Skeletal muscle satellite cell (primary cell): Measurements from ENCODE around the gene PPP1R2.
A peak's percentile ranks its signal among the peaks of the same experiment; 100 is the strongest.

Experiments
- H3K27me3 ChIP-seq: 2 replicates; pipeline ENCODE4 v1.7.0; 2013; ENCODE audit warnings: low read length; ENCODE audit not compliant: control insufficient read depth, insufficient read depth
- H3K36me3 ChIP-seq: 2 replicates; pipeline ENCODE4 v1.7.0; 2013; ENCODE audit warnings: mild to moderate bottlenecking, control low read depth, low read length; ENCODE audit not compliant: insufficient read depth
- H3K4me1 ChIP-seq: 2 replicates; pipeline ENCODE4 v1.7.0; 2013; ENCODE audit warnings: low read length; ENCODE audit not compliant: control insufficient read depth, insufficient read depth
- H3K4me2 ChIP-seq: 2 replicates; pipeline ENCODE4 v1.7.0; 2013; ENCODE audit warnings: mild to moderate bottlenecking, low read length
- H3K4me3 ChIP-seq: 2 replicates; pipeline ENCODE4 v1.7.0; 2013; ENCODE audit warnings: low read length
- H3K9ac ChIP-seq: 2 replicates; pipeline ENCODE4 v1.7.0; 2013; ENCODE audit warnings: mild to moderate bottlenecking, low read depth, low read length, moderate library complexity
- H3K9me3 ChIP-seq: replicated peaks from 2 replicates; pipeline ENCODE4 v1.7.0; 2013; ENCODE audit warnings: mild to moderate bottlenecking, control low read depth, low read length

The PPP1R2 gene

GRCh38 chr3:195548501-195548900 is 5.4 kb upstream of the PPP1R2 start:
- Histone ChIP-seq H3K4me3 (no peak overlapping the region), H3K4me1 (peaks cover 16% of the 10 kb centered on the region), H3K9me3 (no peaks in the 10 kb centered on the region), H3K36me3 (no peaks in the 10 kb centered on the region), H3K9ac (no peak overlapping the region), H3K4me2 (no peak overlapping the region), H3K27me3 (peaks cover 20% of the 10 kb centered on the region)

- H3K4me3 ChIP-seq, result no peak overlapping the region
- H3K4me1 ChIP-seq, result peaks cover 16% of the 10 kb centered on the region
- no peak overlapping the region for H3K9ac ChIP-seq
Measured at GRCh38 chr3:195548006-195548405, 4.9 kb upstream of the PPP1R2 start.

GRCh38 chr3:195546130-195546560 is 3.0 kb upstream of the PPP1R2 start:
- peak overlapping the region; percentile 17 for H3K4me3 ChIP-seq
- no peaks in the 10 kb centered on the region for H3K9me3 ChIP-seq
- H3K9ac ChIP-seq, result no peak overlapping the region
- H3K27me3 ChIP-seq, result peaks cover 12% of the 10 kb centered on the region
- H3K4me1 ChIP-seq, result peaks cover 25% of the 10 kb centered on the region
- H3K4me2 ChIP-seq, result peak overlapping the region; percentile 47
- no peaks in the 10 kb centered on the region for H3K36me3 ChIP-seq

More at GRCh38 chr3:195548006-195548405, 4.9 kb upstream of the PPP1R2 start:
- Histone ChIP-seq H3K36me3 (no peaks in the 10 kb centered on the region), H3K27me3 (peaks cover 16% of the 10 kb centered on the region), H3K9me3 (no peaks in the 10 kb centered on the region), H3K4me2 (no peak overlapping the region)

- H3K4me3 ChIP-seq, result no peak overlapping the region
- peaks cover 3% of the 10 kb centered on the region for H3K27me3 ChIP-seq
- H3K4me1 ChIP-seq, result peaks cover 30% of the 10 kb centered on the region
- H3K36me3 ChIP-seq, result no peaks in the 10 kb centered on the region
- H3K9ac ChIP-seq, result no peak overlapping the region
- H3K9me3 ChIP-seq, result no peaks in the 10 kb centered on the region
- no peak overlapping the region for H3K4me2 ChIP-seq
Measured at GRCh38 chr3:195544634-195545033, 1.5 kb upstream of the PPP1R2 start.

- peak overlapping the region; percentile 91 for H3K4me2 ChIP-seq
- H3K27me3 ChIP-seq, result peaks cover 3% of the 10 kb centered on the region
- H3K9ac ChIP-seq, result no peak overlapping the region
- H3K4me1 ChIP-seq, result peaks cover 30% of the 10 kb centered on the region
- H3K36me3 ChIP-seq, result no peaks in the 10 kb centered on the region
- H3K9me3 ChIP-seq, result no peaks in the 10 kb centered on the region
- no peak overlapping the region for H3K4me3 ChIP-seq
Measured at GRCh38 chr3:195544230-195544536, 1.1 kb upstream of the PPP1R2 start.

- Histone ChIP-seq H3K9ac (peak overlapping the region; percentile 98), H3K9me3 (no peaks in the 10 kb centered on the region), H3K4me3 (peak overlapping the region; percentile 99), H3K4me1 (peaks cover 30% of the 10 kb centered on the region), H3K27me3 (peaks cover 3% of the 10 kb centered on the region), H3K36me3 (no peaks in the 10 kb centered on the region), H3K4me2 (peak overlapping the region; percentile 91)
Measured at GRCh38 chr3:195543500-195544229, 540 bp upstream of the PPP1R2 start.

GRCh38 chr3:195542316-195542697 is 818 bp downstream of the PPP1R2 start:
- Histone ChIP-seq H3K4me2 (peak overlapping the region; percentile 91), H3K9me3 (no peaks in the 10 kb centered on the region), H3K36me3 (no peaks in the 10 kb centered on the region), H3K9ac (peak overlapping the region; percentile 98), H3K4me1 (peaks cover 30% of the 10 kb centered on the region), H3K27me3 (no peaks in the 10 kb centered on the region), H3K4me3 (peak overlapping the region; percentile 99)

- Histone ChIP-seq H3K36me3 (no peaks in the 10 kb centered on the region), H3K27me3 (no peaks in the 10 kb centered on the region), H3K4me2 (no peak overlapping the region), H3K4me3 (no peak overlapping the region), H3K9me3 (no peaks in the 10 kb centered on the region), H3K9ac (no peak overlapping the region), H3K4me1 (peaks cover 18% of the 10 kb centered on the region)
Measured at GRCh38 chr3:195540511-195540910, 2.6 kb downstream of the PPP1R2 start.

GRCh38 chr3:195540027-195540426 is 3.1 kb downstream of the PPP1R2 start:
- Histone ChIP-seq H3K9ac (no peak overlapping the region), H3K4me3 (no peak overlapping the region), H3K9me3 (no peaks in the 10 kb centered on the region), H3K4me2 (no peak overlapping the region), H3K4me1 (peaks cover 18% of the 10 kb centered on the region), H3K36me3 (no peaks in the 10 kb centered on the region), H3K27me3 (no peaks in the 10 kb centered on the region)

GRCh38 chr3:195539479-195539878 is 3.6 kb downstream of the PPP1R2 start:
- H3K4me3 ChIP-seq, result no peak overlapping the region

GRCh38 chr3:195537995-195538394 is 5.1 kb downstream of the PPP1R2 start:
- Histone ChIP-seq H3K4me2 (no peak overlapping the region), H3K27me3 (no peaks in the 10 kb centered on the region), H3K4me1 (peaks cover 14% of the 10 kb centered on the region), H3K9ac (no peak overlapping the region), H3K4me3 (no peak overlapping the region), H3K9me3 (no peaks in the 10 kb centered on the region), H3K36me3 (no peaks in the 10 kb centered on the region)

More at GRCh38 chr3:195539479-195539878, 3.6 kb downstream of the PPP1R2 start:
- H3K36me3 ChIP-seq, result no peaks in the 10 kb centered on the region
- no peak overlapping the region for H3K4me2 ChIP-seq
- peaks cover 18% of the 10 kb centered on the region for H3K4me1 ChIP-seq
- H3K9ac ChIP-seq, result no peak overlapping the region
- H3K27me3 ChIP-seq, result no peaks in the 10 kb centered on the region
- H3K9me3 ChIP-seq, result no peaks in the 10 kb centered on the region

GRCh38 chr3:195535293-195535692 is 7.8 kb downstream of the PPP1R2 start:
- H3K27me3 ChIP-seq, result no peaks in the 10 kb centered on the region
- no peak overlapping the region for H3K4me2 ChIP-seq
- no peaks in the 10 kb centered on the region for H3K36me3 ChIP-seq
- H3K4me3 ChIP-seq, result no peak overlapping the region
- H3K9ac ChIP-seq, result no peak overlapping the region
- H3K4me1 ChIP-seq, result no peaks in the 10 kb centered on the region
- no peaks in the 10 kb centered on the region for H3K9me3 ChIP-seq
